ENCODE measurements around the gene ANKS1B.

Gene ANKS1B

DNA sequence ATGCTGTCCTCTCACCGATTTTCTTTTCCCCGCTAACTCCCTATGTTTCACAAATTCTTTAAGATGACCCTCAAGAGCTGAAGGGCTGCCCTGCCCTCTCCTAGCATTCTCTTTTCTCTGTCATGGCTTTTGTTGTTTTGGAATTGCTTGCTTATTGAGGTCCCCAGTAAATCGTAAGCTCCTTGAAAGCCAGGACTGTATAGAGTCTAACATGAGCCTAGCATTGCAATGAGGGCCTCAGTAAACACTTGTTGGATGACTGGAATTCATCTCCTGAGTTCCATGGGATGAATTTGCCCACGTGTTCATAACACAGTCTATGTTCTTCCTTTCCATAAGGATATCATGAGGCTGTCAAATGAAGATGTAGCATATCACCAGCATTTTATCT lies 1247.4 kb downstream of the ANKS1B start:
- in situ Hi-C loops (cut with MboI; ENCODE audit: low pct_unique_long_range_greater_than_20kb, low sequenced_read_pairs): no loop called here
- DNase-seq: no peak

DNA sequence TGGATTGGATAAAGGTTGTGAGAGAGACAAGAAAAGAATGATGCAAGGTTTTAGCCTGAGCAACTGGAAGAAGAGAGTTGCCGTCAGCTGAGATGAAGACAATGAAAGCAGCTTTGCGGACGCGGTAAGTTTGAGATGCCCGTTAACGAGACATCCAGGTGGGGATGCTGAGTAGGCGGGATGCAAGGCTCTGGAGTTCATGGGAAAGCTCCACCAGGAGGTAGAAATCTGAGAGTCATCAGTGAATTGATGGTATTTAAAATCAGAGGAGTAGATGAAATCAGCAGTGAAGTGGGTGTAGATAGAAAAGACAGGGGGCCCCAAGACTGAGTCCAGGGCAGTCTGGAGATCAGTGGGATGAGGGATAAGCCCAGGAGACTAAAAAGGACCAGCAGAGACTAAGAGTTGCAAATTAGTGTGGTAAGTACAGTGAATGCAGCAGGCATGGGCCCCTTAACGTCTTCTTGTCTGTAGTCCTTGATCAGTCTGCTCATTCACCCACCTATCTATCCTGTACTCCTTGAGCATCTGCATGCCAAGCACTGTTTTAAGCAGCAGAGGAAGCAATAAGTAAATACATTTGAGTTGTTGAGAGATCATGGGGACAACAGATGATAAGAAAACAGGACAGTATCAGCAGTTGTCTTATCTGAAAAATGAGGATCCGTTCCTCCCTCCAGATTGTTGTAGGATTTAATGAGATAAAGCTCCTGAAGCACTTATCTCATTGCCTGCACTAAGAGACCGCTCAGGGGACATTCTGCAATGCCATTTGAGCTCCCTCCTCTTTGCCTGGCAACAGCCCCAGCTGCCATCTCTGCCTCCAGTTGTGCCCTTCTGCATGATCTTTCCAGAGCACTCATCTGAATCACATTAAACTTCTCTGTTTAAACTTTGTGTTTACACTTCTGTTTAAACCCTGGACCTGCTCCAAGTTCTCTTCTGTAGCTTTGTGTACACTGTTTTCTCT lies 1248.1 kb downstream of the ANKS1B start:
- no peak for DNase-seq

DNA sequence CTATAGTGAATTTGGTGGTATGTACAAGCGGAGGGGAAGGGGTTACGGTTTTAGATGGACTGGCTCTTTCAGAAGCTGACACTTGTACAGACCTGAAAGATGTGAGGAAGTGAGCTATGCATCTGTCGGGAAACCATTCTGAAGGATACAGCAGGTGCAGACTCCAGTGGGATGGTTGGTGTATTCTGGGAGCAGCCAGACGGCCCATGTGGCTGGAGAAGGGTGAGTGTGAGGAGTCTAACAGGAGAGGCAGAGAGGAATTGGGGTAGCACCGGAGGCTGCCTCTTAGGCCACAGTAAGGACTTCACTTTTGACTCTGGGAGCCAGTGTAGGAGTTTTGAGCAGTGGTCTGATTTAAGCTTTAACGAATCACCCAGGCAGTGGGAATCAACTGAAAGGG lies 1248.9 kb downstream of the ANKS1B start:
- DNase-seq: no peak
- in situ Hi-C loops (cut with MboI; ENCODE audit: low pct_unique_long_range_greater_than_20kb, low sequenced_read_pairs): no loop called here

More for the DNA sequence above, 1248.1 kb downstream of the ANKS1B start:
- in situ Hi-C loops (cut with MboI; ENCODE audit: low pct_unique_long_range_greater_than_20kb, low sequenced_read_pairs): no loop called here

DNA sequence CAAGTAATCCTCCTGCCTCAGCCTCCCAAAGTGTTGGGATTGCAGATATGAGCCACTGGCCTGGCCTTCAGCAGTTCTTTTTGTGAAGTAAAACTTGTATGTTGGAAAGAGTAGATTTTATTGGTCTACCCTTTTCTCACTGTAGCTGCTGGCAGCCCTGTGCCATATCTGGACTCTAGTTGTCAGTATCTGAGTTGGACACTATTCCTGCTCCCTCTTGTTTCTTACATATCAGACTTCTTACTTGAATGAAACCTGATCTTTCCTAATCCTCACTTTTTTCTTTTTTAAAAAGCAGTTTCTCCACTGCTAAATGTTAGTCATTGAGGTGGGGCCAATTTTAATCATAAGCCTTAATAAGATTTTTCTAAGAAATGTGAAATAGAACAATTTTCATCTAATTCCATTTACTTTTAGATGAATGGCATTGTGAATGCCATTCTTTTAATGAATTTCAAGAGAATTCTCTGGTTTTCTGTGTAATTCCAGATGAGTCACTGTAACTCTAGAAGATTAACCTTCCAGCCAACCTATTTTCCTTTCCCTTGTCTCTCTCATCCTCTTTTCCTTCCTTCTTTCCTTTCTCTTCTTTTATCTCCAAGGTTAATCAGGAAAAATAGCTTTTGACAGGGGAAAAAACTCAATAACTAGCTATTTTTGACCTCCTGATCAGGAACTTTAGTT lies 1250.9 kb downstream of the ANKS1B start:
- in situ Hi-C loops (cut with MboI; ENCODE audit: low pct_unique_long_range_greater_than_20kb, low sequenced_read_pairs): no loop called here
- DNase-seq: no peak

DNA sequence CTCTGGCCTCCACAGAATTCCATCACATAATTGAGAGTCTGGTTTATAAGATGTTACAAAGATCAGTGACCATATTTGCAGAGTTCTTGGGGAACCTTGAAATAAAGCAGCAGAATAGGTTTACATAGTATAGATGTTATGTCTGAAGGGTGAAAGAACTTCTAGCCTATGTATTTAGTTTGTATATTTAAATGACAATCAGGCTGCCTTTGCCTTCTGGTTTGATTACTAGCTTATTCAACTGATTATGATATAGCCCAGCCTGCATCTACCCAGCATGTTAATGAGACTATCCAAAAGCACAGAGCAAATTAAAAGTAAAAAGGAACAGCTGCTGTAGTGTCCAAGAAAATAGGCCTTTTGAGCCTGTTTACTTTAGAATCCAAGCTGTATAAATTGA lies 1254.3 kb downstream of the ANKS1B start:
- in situ Hi-C loops (cut with MboI; ENCODE audit: low pct_unique_long_range_greater_than_20kb, low sequenced_read_pairs): no loop called here
- no peak for DNase-seq

DNA sequence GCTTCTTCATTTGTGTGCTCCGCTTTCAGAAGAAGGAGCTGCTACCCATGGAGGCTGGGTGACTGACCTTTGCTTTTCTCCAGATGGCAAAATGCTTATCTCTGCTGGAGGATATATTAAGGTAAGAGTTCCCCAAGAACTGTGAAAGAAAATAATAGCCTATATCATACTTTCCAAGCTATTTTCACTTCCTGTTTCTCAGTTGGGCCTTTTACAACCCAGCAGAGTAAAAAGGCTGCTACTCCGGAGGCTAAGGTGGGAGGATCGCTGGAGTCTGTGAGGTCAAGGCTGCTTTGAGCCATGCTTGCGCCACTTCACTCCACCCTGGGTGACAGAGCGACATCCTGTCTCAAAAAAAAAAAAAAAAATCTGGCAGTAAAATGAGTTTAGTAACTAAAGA lies 1257.5 kb downstream of the ANKS1B start:
- in situ Hi-C loops (cut with MboI; ENCODE audit: low pct_unique_long_range_greater_than_20kb, low sequenced_read_pairs): no loop called here
- DNase-seq: no peak

DNA sequence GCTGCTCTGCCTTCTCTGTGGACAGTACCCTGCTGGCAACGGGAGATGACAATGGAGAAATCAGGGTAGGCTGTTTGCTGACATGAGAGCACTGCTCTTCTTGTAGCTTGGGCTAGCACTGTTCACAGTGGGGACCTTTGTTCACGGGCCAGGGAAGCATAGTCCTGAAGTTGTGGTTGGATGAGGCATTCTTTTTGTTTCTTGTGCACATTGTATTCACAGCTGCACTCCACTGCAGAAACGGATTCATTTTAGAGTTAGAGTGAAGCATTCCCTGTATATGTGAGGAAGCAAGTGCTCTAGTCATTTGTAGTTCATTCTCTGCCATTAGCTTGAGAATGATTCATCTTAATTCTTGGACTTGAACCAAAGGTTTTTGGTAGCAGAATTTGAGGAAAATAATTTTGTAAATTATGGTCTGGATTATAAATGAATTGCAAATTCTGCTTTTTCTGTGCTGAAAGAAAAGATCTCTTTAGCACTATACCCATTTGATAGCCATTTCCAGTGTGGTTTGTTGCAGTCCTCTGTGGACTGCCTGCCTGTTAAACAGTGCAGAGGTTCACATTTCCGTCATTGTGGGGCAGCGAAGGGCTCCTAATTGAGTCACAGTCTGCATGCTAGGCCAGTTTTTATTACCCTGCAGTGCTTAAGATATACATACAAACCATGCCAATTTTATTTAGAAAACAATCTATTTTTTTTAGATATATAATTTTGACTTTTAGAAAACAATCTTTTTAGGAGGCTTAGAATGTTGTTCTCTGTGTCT lies 1259.1 kb downstream of the ANKS1B start:
- in situ Hi-C loops (cut with MboI; ENCODE audit: low pct_unique_long_range_greater_than_20kb, low sequenced_read_pairs): no loop called here
- DNase-seq: peak; percentile 54

DNA sequence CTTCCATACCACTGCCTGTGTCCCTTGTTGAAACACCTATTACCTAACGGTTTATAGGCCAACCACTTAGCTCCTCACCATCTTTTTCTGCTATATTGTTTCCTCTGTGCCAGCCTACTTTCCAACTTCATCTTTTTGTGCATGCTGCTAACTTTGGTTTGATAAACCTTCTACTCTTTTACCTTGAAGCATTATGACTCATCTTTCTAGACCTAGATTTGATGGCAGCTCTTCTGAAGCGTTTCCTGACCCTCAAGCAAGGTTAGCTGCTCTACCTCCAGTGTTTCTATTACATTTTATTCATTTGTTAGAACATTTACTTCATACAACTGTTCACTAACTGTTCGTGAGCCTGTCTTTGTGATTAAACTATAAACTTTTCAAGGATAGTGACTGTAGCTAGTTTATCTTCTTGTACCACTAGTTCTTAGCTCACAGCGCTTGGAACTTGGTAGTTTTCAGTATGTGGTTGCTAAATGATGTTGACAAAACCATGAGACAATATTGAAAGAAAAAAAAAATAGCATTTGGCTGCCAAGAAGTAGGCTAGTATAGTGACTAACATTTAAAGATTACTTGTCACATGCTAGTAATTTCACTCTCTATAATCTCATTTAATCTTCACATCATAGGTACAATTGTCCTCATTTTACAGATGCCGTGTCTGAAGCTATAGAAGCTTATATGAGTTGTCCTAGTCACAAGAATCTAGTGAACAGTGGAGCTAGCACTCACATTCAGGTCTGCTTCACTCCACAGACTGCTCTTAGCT lies 1260.2 kb downstream of the ANKS1B start:
- in situ Hi-C loops (cut with MboI; ENCODE audit: low pct_unique_long_range_greater_than_20kb, low sequenced_read_pairs): no loop called here
- DNase-seq: no peak

DNA sequence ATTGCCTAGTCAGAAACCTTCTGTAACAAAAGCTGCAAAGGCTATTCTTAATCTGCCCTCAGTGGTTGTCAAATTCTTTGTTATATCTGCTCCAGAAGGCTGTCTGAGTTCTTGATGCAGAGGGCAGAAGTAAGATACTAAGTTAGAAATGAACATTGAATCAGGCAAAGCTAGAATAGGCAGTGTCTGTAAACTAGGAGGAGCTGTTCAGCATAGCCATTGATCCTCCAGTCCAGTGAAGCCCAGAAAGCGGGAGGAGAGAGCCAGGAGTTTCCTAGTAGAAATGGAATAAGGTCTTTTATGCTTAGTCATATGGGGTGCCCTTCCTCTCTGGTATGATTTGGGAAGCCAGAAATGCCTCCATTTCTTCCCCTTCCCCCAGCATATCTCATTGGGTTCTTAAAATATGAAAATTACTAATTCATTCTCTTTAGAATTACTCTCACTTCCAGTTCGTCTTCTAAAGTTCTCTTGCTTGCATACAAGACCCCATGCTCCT lies 1263.5 kb downstream of the ANKS1B start:
- DNase-seq: no peak
- in situ Hi-C loops (cut with MboI; ENCODE audit: low pct_unique_long_range_greater_than_20kb, low sequenced_read_pairs): no loop called here

DNA sequence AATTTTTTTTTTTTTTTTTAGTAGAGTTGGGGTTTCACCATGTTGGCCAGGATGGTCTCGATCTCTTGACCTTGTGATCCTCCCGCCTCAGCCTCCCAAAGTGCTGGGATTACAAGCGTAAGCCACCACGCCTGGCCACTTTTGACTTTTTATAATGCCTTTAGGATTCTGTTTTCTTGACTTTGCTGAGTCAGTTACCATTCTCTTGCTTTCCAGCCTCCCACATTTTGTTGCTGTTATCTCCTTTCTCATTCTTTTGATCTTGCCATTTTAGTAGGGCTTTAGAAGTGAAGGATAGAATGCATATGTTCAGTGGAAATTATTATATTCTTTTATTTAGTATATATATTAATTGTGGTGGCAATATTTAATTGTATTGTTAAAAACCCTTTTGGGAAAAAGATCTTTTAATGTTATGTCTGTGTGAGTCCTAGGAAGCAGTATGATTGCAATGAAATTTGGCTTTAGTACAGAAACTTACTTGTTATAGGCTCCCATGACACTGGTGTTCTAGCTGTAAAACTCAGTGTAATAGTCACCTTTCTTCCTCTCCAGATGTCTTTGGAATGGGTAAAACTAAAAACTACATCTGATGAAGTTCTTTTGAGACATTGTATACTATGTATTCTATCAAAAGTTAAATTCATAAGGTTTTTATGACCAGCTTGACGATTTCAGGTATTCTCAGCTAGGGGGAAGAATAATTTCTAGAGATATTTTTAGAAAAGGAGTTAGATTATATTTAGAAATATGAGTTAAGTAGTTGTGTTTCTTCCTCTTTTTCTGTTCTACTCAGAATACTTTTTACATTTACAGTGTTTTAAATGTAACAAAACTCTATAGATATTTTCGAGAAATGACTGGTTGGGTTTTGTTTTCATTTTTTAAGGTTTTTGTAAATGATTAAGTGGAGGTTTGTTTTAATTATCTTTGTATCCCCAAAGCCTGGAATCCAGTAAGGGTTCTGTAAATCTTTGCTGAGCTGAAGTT lies 1264.9 kb downstream of the ANKS1B start:
- in situ Hi-C loops (cut with MboI; ENCODE audit: low pct_unique_long_range_greater_than_20kb, low sequenced_read_pairs): no loop called here
- peak; percentile 12 for DNase-seq

DNA sequence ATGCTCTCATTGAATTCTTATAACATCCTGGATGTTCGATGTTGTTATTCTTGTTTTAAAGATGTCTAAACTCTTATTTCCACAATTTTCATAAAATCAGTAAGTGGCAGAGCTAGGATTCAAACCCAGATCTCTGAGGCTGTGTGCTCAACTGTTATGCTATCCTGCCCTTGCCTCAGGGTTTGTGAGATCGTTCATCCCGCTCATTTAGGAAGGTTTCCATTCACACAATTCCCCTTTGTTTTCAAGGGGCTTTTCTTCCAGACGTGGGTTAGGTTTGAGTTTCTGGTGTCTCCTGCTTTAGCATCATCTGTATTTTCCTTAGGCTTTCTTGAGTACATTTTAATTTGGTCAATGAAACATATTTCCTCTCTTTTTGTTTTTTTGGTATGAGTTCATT lies 1270.3 kb downstream of the ANKS1B start:
- DNase-seq: no peak
- in situ Hi-C loops (cut with MboI; ENCODE audit: low pct_unique_long_range_greater_than_20kb, low sequenced_read_pairs): no loop called here

DNA sequence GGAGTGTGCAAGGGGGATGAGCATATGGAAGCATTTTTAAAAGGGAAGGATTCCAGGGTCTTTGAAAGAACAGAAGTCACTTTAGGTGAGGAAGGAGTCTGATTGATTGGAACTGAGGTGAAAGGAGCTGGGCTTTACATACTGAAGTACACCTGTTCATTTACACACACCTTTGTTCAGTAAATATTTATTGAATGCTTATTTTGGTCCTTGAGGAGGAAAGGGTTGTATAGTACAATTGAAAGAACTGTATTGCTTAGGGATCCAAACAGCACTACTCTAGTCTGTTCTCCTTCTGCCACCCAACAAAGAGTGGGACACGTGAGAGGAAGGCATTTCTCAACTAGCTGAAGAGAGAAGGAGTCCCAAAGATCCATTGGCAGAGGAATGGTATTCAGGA lies 1275.7 kb downstream of the ANKS1B start:
- no peak for DNase-seq
- in situ Hi-C loops (cut with MboI; ENCODE audit: low pct_unique_long_range_greater_than_20kb, low sequenced_read_pairs): no loop called here

DNA sequence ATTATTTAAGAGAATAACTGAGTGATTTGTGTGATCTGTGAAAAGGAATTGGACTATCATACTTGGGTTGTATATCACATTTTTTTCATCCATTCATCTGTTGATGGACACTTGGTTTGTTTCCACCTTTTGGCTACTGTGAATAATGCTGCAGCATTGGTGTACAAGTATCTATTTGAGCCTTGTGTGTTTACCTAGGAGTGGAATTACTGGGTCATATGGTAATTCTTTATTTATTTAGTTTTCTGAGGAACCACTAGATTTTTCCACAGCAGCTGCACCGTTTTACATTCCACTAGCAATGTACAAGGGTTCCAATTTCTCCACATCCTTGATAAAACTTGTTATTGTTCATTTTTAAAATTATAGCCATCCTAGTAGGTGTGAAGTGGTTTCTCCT lies 1283.6 kb downstream of the ANKS1B start:
- in situ Hi-C loops (cut with MboI; ENCODE audit: low pct_unique_long_range_greater_than_20kb, low sequenced_read_pairs): no loop called here
- no peak for DNase-seq

DNA sequence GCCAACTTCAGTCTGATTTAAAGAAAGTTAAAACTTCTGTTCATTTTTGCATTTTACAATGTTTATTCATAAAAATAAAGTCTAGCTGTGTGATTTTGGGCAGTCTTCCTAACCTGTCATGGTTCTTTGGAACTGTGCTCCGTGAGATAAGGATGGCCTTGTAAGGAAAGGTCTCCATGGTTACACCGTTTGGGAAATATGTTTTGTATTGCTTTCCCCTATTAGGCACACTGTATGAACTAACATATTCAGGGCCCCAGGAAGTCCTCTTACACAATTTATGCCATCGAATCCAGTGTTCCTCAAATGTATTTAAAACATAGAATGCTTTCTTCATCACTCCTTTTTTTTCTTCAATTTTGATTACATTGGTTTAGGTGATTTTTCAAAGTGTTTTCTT lies 1285.2 kb downstream of the ANKS1B start:
- DNase-seq: no peak

DNA sequence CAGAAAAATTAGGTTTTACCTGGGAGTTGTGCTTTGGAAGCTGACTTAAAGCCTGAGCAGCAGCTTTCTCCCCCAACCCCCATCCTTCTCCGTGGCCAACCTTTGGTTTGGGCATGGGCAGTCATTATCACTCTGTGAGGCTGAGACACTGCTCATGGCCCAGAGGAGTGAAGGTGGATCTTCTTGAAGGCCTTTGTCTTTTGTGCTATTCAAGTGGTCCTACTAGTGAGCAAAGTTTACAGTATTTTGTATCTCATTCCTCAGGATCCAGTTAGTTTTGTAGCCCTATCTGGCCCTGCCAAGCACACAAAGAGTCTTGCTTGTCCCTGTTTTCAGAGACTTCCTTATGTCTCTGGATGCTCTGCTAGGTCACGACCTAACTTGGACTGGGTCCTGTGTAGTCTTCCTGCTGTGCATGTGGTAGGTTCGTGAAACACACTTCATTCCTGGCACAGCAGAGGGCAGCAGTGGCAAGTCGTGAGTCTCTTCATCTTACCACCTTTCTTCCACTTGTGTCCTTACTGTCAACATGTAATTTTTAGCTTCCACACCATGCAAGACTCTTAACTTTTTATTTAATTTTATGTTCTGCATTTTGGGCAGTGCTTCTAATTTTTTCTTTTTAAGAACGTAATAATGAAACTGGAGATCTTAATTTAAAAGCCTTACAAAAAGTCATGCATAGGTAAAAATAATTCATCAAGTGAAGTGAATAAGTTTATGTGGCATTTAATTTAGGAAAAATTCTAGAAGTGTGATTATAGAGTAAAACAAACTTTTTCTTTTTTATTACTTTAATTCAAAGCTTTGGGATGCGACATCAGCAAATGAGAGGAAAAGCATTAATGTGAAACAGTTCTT lies 1285.9 kb downstream of the ANKS1B start:
- peak; percentile 74 for DNase-seq
- in situ Hi-C loops (cut with MboI; ENCODE audit: low pct_unique_long_range_greater_than_20kb, low sequenced_read_pairs): no loop called here

More for the DNA sequence above, 1285.2 kb downstream of the ANKS1B start:
- in situ Hi-C loops (cut with MboI; ENCODE audit: low pct_unique_long_range_greater_than_20kb, low sequenced_read_pairs): no loop called here

DNA sequence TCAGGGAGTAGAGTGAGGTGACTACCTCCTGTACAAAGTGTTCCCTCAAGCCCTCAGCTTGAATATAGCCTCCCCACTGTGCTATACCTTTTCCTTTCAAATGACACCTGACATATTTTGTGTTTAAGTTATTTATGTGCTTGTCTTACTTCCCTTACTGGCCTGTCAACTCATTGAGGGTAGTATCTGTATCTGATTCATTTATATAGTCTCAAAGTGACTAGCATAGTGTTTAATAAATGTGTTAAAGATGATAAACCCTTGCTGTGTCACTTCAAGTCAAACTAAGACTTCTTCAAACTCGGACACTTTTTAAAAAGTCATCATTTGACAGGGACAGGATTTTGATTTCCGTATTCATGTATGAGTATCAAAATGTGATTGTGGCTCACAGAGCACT lies 1287.5 kb downstream of the ANKS1B start:
- no peak for DNase-seq
- in situ Hi-C loops (cut with MboI; ENCODE audit: low pct_unique_long_range_greater_than_20kb, low sequenced_read_pairs): no loop called here

Data from KBM-7 (cell line).